HEK293 (cell line): ENCODE measurements around the gene KLHDC10.

ENCODE experiments used
- CTCF ChIP-seq: fragments of 450-650 bp; formaldehyde crosslinking; IDR thresholded peaks from 2 replicates; pipeline ENCODE4 v1.5.1; 2016; ENCODE audit warnings: missing biosample characterization, missing genetic modification characterization
- IKZF3 ChIP-seq: fragments of 450-650 bp; IDR thresholded peaks from 2 replicates; pipeline ENCODE4 v1.5.0; 2018; ENCODE audit warnings: missing biosample characterization, mild to moderate bottlenecking, missing genetic modification characterization, moderate library complexity
- OVOL3 ChIP-seq: fragments of 450-650 bp; formaldehyde crosslinking; IDR thresholded peaks from 2 replicates; pipeline ENCODE4 v1.5.1; 2016; ENCODE audit warnings: missing biosample characterization, missing genetic modification characterization
- REST ChIP-seq: fragments of 450-650 bp; formaldehyde crosslinking; IDR thresholded peaks from 2 replicates; pipeline ENCODE4 v1.5.1; 2016; ENCODE audit warnings: missing biosample characterization, missing genetic modification characterization
- TRIM28 ChIP-seq: IDR thresholded peaks from 2 replicates; pipeline ENCODE4 v1.6.1; 2011; ENCODE audit warnings: low read length, control low read depth, borderline replicate concordance
- ZEB2 ChIP-seq: fragments of 450-650 bp; formaldehyde crosslinking; IDR thresholded peaks from 2 replicates; pipeline ENCODE4 v1.5.1; 2016; ENCODE audit warnings: missing biosample characterization, missing genetic modification characterization

- TF ChIP-seq CTCF (tag by site-specific recombination) (no peak), OVOL3 (tag by site-specific recombination) (no peak), REST (tag by site-specific recombination) (no peak), ZEB2 (tag by site-specific recombination) (no peak), IKZF3 (tag by site-specific recombination) (no peak), TRIM28 (no peak)
Observed at GRCh38 chr7:130079846-130080394, 9.6 kb downstream of the KLHDC10 start.
